GOT3 (cell line): ENCODE results near the gene ACHE.
"Not testable (repeated sequence)": the region's sequence is repeated elsewhere in the genome, so short reads cannot be mapped to it uniquely, and the experiment has no call there.

ENCODE experiments used
- DNase-seq: peaks from one replicate; lab custom pipeline; 2025; ENCODE audit warnings: mixed read lengths; lab: John Stamatoyannopoulos, UW

Gene ACHE

DNA sequence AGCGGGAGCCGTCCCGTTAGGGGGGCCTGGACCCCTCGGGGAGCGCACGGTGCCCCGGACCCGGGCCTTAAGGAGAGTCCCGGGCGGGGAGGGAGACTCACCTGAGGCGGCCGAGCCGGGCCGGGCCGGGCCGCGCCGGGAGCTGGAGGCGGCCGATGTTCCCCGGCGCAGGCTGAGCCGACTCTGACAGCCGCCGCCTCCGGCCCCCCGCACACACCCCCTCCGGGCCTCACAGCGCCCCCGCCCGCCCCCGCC, at the start of gene ACHE:
TSS of gene ACHE (minus strand) at position 188 of the 255 bp plus-strand sequence. CDS start 1,656 bp downstream, outside the sequence.
- no peak for DNase-seq

DNA sequence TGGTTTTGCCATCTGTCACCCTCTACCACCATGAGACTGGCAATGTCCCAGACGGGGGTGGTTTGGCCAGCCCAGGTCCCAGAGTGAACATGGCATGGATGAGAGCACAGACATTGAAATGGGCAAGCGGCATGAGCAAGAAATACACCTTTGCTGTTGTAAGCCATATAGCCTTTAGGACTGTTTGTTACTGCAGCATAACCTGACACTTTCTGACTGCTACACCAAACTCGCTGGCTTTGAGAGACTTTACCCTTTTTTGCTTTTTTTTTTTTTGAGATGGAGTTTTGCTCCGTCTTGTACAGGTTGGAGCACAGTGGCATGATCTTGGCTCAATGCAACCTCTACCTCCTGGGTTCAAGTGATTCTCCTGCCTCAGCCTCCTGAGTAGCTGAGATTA, 48.5 kb upstream of the ACHE start:
- no peak for DNase-seq

DNA sequence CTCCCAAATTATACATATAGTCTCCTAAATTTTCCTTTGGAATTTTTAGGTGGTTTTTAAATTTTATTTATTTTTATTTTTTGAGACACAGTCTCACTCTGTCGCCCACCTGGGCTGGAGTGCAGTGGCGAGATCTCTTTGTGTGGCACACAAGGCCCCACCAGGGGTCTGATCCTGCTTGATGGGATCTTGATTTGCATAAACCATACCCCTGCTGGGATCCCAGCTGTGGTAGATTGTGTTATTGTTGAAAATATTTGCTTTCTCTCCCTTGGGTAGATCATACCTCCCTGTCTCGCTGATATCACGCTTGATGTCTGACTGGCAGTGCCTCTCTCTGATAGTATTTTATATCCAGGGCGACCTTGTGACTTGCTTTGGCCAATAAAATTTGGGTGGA, 48.0 kb upstream of the ACHE start:
- DNase-seq = no peak

DNA sequence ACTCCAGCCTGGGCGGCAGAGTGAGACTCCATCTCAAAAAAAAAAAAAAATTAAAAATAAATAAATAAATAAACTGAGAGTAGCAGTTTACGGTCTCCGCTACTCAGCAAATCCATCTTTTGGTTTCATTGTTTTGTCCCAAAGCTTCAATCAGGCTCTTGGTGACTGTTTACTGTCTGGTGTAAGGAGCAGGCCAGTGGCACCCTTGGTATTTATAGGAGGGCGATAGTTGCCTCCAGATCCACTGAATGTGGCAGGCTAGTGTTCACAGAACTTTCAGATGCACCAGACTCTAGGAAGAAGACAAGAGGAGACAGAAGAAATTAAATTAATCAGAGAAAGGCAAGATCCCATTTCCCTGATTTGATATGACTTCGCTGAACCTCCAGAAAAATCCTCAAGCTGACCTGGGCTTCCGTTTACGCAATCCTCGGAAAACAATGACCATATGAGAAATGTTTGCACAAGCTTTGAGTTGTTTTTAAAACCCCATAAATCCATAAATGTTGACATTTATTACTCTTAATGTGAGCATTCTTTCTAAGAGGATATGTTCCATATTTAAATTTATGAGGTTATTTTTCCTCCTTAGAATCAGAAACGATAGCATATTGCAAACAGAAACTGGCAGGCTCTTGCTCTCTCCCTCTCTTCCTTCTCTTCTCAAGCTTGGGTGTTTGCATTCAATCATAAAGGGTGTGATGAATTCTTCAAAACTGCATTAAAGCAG, 46.5 kb upstream of the ACHE start:
- DNase-seq = no peak

DNA sequence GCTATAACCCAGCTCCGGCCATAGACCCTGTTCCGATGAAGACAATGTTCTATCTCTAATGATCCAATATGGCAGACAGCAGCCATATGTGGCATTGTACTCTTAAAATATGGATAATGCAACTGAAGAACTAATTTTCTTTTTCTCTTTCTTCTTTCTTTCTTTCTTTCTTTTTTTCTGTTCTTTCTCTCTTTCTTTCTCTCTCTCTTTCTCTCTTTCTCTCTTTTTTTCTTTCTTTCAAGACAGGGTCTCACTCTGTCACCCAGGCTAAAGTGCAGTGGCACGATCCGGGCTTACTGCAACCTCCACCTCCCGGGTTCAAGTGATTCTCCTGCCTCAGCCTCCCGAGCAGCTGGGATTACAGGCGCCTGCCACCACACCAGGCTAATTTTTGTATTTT, 40.5 kb upstream of the ACHE start:
- not testable (repeated sequence) for DNase-seq

DNA sequence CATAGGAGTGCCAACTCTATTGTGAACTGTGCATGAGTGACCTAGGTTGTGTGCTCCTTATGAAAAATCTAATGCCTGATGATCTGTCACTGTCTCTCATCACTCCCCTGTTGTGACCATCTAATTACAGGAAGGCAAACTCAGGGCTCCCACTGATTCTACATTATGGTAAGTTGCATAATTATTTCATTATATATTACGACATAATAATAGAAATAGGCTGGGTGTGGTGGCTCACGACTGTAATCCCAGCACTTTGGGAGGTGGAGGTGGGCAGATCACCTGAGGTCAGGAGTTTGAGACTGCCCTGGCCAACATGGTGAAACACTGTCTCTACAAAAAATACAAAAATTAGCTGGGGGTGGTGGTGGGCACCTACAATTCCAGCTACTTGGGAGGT, 39.7 kb upstream of the ACHE start:
- not testable (repeated sequence) for DNase-seq

DNA sequence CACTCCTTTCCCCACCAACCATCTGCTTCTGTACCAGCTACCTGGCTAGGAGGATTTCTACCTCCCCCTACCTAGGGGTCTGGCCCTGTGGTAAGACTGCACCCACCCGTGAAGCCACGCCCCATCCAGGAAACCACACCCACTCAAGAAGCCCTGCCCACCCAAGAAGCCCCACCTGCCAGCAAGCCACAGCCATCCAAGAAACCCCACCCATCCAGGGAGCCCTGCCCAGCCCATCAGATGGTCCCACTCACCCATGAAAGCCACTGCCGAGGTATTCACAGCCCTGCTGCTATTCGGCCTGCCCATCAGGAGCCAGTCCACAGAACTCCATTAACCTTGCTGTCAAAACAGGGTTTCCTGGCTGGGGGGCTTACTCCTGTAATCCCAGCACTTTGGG, 38.0 kb upstream of the ACHE start:
- DNase-seq = no peak

DNA sequence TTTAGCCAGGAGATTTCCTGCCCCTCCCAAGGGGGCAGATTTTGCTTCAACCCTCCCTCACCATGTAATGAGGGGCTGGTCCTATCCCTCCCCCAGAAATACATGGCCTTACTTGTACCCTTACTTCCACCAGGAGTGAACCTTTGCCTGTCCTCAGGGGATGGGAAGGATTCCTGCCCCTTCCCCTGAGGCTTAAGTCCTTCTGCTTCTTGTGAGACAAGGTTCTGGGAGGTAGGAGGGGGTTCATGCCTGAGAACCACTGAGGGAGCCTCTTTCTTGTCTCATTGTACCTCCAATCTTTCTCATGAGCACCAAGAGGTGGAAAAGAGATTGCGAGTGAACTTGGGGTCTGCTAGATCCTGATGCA, 34.1 kb upstream of the ACHE start:
- no peak for DNase-seq

DNA sequence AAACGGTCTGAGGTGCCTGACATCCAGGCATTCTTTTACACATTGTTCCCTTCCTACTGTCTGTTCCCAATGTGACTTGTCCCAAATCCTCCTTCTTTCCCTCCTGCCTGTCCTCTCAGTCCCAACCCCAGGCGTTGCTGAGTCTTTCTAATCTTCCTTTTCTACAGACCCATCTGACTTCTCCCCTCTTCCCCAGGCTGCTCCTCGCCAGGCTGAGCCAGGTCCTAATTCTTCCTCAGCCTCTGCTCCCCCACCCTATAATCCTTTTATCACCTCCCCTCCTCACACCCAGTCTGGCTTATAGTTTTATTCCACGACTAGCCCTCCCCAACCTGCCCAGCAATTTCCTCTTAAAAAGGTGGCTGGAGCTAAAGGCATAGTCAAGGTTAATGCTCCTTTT, 27.9 kb upstream of the ACHE start:
- DNase-seq = not testable (repeated sequence)

DNA sequence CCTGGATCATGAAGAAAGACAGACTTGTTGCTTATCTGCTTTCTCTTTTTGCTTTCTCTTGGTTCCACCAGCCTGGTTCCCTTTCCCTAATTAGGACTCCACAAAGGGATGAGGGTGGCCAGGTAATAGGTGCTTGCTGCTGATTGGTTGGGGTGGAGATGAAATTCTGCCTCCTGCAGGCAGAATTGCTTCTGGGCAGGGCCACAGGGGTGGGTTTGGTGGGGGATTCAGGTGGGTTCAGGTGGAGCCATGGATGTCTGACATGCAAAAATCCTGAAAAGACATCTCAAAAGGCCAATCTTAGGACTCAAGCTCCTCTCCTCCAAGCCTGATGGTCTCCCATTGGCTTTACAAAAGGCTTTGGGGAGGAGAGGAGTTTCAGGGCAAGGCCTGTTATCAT, 25.4 kb upstream of the ACHE start:
- no peak for DNase-seq

DNA sequence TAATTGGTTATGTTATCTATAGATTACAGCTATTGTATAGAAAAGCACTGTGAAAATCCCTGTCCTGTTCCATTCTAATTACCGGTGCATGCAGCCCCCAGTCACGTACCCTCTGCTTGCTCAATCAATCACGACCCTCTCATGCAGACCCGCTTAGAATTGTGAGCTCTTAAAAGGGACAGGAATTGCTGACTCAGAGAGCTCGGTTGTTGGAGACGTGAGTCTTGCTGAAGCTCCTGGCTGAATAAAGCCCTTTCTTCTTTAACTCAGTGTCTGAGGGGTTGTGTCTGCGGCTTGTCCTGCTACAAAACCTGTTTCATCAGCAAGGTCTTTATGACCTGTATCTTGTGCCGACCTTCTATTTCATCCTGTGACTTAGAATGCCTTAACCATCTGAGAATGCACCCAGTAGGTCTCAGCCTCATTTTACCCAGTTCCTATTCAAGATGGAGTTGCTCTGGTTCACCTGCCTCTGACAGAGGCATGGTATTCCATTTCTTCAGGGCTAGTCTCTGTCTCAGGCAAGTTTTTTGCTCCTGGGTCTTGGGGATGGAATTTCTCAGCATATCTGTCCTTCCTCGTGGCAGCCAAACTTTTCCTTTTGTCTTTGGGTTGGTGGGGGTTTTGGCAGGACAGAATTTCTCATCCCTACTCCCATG, 24.2 kb upstream of the ACHE start:
- not testable (repeated sequence) for DNase-seq

DNA sequence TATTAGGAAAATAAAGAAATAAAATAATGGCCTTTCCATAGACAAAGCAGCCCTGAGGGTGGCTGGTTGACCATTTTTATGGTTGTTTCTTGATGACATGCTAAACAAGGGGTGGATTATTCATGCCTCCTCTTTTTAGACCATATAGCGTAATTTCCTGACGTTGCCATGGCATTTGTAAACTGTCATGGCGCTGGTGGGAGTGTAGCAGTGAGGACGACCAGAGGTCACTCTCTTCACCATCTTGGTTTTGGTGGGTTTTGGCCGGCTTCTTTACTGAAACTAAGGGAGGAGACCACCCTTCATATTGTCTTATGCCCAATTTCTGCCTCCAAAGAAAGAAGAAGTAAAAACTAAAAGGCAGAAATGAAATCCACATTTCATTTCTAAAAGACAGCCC, 23.6 kb upstream of the ACHE start:
- DNase-seq = not testable (repeated sequence)

DNA sequence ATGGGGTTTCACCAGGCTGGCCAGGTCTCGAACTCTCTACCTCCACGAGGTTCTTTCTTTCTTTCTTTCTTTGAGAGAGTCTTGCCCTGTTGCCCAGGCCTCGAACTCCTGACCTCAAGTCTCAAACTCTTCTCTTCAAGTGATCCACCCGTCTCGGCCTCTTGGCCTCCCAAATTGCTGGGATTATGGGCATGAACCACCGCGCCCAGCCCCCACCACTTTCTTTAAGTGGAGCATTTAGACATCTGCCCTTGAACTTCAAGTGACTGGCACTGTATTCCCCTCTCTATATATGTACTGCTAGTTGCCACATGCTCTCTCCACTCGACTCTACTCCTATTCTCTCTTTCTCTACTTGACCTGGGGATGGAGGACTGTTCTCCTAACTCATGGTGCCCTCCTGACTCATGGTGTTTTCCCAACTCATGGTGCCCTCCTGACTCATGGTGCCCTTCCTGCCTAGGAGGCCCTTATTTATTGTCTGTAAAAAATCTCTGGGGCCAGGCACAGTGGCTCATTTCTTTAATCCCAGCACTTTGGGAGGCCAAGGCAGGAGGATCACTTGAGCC, 19.3 kb upstream of the ACHE start:
- DNase-seq = no peak

DNA sequence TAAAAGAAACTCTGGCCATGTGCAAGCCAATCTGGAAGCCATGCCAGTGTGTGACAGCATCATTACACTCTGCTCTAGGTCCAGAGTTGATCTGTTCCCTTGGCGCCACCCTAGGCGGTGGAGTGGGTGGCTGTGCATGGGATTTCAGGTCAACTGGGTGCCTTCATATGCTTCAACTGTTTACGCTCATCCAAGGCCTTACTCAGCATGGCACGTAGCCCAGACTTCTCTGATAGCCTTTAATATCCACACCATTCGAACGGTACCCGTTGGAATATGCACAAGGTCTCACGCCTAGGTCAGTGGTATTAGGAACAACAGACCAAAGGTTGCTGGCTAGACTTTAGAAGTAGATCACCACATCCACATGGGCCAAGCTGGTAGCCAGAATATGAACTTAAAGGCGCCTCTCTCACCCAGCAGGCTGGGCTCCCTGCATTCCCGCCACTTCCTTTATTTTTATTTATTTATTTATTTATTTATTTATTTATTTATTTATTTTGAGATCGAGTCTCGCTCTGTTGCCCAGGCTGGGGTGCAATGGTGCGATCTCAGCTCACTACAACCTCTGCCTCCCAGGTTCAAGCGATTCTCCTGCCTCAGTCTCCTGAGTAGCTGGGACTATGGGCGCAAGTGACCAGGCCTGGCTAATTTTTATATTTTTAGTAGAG, 18.7 kb upstream of the ACHE start:
- DNase-seq = no peak

DNA sequence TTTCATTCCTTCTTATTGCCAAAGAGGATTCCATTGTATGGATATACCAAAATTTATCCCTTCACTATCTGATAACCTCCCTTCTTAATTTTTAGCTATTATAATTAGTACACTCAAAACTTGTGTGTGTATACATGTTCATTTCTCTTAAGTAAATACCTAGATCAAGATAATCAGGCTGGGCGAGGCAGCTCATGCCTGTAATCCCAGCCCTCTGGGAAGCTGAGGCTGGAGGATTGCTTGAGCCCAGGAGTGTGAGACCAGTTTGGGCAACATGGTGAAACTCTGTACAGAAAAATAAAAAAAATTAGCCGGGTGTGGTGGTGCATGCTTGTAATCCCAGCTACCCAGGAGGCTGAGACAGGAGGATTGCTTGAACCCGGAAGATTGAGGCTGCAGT, 15.8 kb upstream of the ACHE start:
- DNase-seq = no peak

DNA sequence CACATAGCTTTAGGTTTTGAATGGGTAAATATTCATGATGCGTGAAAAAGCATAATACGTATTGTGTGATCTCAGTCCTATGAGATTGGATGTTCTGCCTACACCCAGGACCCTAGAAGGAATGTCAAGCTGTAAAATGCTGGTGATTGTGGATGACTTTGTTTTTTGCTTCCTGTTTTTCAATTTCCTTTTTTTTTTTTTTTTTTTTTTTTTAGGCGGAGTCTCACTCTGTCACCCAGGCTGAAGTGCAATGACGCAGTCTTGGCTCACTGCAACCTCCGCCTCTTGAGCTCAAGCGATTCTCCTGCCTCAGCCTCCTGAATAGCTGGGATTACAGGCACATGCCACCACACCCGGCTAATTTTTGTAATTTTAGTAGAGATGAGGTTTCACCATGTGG, 14.8 kb upstream of the ACHE start:
- not testable (repeated sequence) for DNase-seq

DNA sequence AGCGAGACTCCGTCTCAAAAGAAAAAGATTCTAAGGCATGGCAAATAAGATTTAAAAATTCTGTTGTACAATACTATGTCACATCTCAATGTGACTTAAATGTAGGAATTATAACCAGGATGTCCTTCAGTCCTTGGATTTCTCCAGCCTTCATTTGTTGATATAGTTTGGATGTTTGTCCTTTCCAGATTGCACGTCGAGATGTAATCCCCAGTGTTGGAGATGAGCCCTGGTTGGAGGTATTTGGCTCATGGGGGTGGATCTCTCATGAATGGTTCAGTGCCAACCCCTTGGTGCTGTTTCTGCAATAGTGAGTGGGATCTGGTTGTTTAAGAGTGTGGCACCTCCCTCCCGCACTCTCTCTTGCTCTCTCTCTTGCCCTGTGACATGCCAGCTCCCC, 12.8 kb upstream of the ACHE start:
- DNase-seq = no peak

DNA sequence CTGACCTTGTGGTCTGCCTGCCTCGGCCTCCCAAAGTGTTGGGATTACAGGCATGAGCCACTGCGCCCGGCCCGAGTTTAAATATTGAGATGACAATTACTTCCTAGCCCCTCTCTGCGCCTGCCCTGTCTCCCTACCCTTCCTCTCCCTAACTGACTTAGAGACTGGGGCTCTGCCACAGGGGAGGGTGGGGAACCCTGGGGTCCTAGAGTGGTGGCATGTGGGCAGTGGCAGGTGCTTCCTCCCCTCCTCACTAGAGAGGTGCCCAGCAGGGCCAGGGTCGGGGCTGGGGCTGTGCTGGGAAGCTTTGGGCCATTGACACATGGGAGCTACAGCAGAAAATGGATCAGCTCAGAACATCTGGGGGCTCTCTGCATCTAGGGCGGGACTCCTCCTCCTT, 7.0 kb upstream of the ACHE start:
- no peak for DNase-seq

DNA sequence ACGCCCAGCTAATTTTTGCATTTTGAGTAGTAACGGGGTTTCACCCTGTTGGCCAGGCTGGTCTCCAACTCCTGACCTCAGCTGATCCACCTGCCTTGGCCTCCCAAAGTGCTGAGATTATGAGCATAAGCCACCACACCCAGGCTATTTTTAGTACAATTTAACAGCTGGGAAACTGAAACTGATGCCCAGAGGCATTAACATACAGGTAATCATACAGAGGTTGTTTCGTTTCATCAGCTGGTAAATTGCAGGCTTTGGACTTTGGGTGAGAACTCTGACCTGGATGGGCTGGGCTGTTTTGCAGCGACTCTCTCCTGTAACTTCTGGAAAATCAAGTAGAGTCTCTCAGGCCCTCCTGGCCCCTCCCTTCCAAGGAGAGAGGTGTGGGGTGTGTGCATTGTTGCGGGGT, 6.2 kb upstream of the ACHE start:
- no peak for DNase-seq

DNA sequence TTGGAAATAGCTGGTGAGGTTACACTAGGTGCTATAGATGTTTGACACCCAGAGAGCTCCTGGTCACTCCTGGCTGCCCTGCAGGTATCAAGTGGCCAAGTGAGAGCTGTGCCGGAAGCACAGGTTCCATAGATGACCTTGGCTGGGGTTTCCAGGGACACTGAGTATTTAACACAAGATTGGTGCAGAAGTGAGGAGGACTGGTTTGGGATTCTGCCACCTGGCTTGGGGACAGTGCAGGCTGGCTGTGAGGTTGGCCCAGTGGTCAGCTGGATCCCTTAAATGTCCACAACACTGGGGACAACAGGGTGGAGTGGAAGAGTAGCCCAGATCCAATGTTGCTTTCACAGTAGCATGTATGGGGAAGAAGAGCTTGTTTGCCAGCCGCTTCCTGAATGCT, 5.3 kb upstream of the ACHE start:
- DNase-seq = no peak

DNA sequence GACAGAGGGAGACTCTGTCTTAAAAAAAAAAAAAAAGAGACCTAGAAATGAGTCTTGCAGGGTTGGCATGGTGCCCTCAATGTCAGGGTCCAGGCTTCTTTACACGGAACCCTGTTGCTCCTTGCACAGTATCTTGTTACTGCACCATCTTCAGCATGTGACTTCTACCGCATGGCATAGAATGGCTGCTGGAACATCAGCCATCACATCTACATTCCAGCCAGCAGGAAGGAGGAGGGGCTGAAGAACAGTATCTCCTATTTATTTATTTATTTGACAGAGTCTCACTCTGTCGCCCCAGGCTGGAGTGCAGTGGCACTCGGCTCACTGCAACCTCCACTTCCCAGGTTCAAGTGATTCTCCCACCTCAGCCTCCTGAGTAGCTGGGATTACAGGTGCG, 3.7 kb upstream of the ACHE start:
- DNase-seq = no peak

DNA sequence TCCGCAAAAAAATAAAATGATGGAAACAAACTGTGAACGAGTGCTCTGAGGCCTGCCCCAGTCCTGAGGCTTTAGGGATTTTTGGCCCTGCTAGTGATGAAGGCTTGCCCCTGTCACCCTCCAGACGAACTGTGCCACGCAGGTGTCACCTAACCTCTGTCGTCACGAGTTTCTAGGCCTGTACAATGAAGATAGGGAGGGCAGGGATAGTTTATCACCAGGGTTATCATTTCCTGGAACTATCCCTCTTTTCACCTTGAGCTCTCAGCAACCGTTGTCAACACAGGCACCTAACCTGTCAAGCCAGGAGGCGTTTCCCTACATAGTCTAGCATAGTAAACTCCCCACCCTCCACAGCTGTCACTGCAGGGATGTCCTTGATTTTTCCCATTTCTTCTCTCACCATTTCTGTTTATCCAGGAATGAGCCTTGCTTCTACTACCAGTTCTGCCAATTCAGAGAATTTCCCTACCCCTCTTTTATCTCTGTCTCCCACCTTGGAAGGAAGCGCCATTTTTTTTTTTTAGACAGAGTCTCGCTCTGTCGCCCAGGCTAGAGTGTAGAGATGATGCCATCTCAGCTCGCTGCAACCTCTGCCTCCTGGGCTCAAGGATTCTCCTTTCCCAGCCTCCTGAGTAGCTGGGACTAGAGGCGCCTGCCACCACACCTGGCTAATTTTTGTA, 2.2 kb upstream of the ACHE start:
- DNase-seq = no peak
